ENCODE measurements around the gene LAMB3. TPM values are rescaled to one million over a fixed set of nuclear protein-coding genes. Genes with fewer than 3 reads are reported as not detected.

The LAMB3 gene
- total RNA-seq, 2 donors from 2014 or later, result 43.7 to 92.8 TPM

- peak; percentile 27 for TF ChIP-seq POLR2A (IDR thresholded peaks at IDR 0.05)
- no peak for TF ChIP-seq CTCF (IDR thresholded peaks at IDR 0.05)
- WGBS, result 43% methylated on average over 6 of the region's 6 CpGs
- H3K27me3 ChIP-seq (replicated peaks; ENCODE audit: insufficient read depth), result no peaks in the 10 kb centered on the region
- no peaks in the 10 kb centered on the region for H3K9me3 ChIP-seq
- H3K27ac ChIP-seq, result no peak overlapping the region
- no peak for DNase-seq (ENCODE audit: low spot score)
- no peak overlapping the region for H3K4me3 ChIP-seq
- no peaks in the 10 kb centered on the region for H3K4me1 ChIP-seq (replicated peaks)
- intact Hi-C loops (cut with DNase I), result no loop called here
- H3K36me3 ChIP-seq, result no peaks in the 10 kb centered on the region
These were observed 3.1 kb downstream of the LAMB3 start for GRCh38 chr1:209648931-209649776.

GRCh38 chr1:209648346-209648745, 3.9 kb downstream of the LAMB3 start:
- intact Hi-C loops (cut with DNase I), result no loop called here
- TF ChIP-seq POLR2A (IDR thresholded peaks at IDR 0.05) (no peak), CTCF (IDR thresholded peaks at IDR 0.05) (no peak), POLR2AphosphoS5 (IDR thresholded peaks at IDR 0.05) (no peak)

GRCh38 chr1:209647156-209647555, 5.1 kb downstream of the LAMB3 start:
- H3K4me3 ChIP-seq, result no peak overlapping the region
- no peaks in the 10 kb centered on the region for H3K36me3 ChIP-seq
- H3K27me3 ChIP-seq (replicated peaks; ENCODE audit: insufficient read depth), result no peaks in the 10 kb centered on the region
- DNase-seq (ENCODE audit: low spot score), result no peak
- intact Hi-C loops (cut with DNase I), result no loop called here
- WGBS, result 67% methylated on average over 4 of the region's 4 CpGs
- no peaks in the 10 kb centered on the region for H3K9me3 ChIP-seq
- H3K27ac ChIP-seq, result no peak overlapping the region
- H3K4me1 ChIP-seq (replicated peaks), result peaks cover 10% of the 10 kb centered on the region
- no peak for TF ChIP-seq CTCF (IDR thresholded peaks at IDR 0.05)
- TF ChIP-seq POLR2A (IDR thresholded peaks at IDR 0.05), result no peak
- TF ChIP-seq POLR2AphosphoS5 (IDR thresholded peaks at IDR 0.05), result no peak

More at GRCh38 chr1:209648346-209648745, 3.9 kb downstream of the LAMB3 start:
- Histone ChIP-seq H3K4me3 (no peak overlapping the region), H3K4me1 (replicated peaks) (peaks cover under 1% of the 10 kb centered on the region), H3K27me3 (replicated peaks; ENCODE audit: insufficient read depth) (no peaks in the 10 kb centered on the region), H3K9me3 (no peaks in the 10 kb centered on the region), H3K27ac (no peak overlapping the region), H3K36me3 (no peaks in the 10 kb centered on the region)
- DNase-seq (ENCODE audit: low spot score), result no peak

GRCh38 chr1:209646558-209646957, 5.7 kb downstream of the LAMB3 start:
- Histone ChIP-seq H3K27ac (no peak overlapping the region), H3K36me3 (no peaks in the 10 kb centered on the region), H3K4me1 (replicated peaks) (peaks cover 11% of the 10 kb centered on the region), H3K27me3 (replicated peaks; ENCODE audit: insufficient read depth) (no peaks in the 10 kb centered on the region), H3K9me3 (no peaks in the 10 kb centered on the region), H3K4me3 (no peak overlapping the region)
- no peak for DNase-seq (ENCODE audit: low spot score)
- WGBS, result 88% methylated on average over 5 of the region's 5 CpGs
- TF ChIP-seq POLR2A (IDR thresholded peaks at IDR 0.05) (no peak), POLR2AphosphoS5 (IDR thresholded peaks at IDR 0.05) (no peak), CTCF (IDR thresholded peaks at IDR 0.05) (no peak)
- intact Hi-C loops (cut with DNase I), result no loop called here
